ENCODE measurements around the gene TMEM132A. TPM values are rescaled to one million over a fixed set of nuclear protein-coding genes. Genes with fewer than 3 reads are reported as not detected.

TMEM132A gene
- total RNA-seq (2014; rRNA removed): 36.7 and 41.1 TPM in 2 replicates
- polyA plus RNA-seq (2012): 24.2 TPM

DNA sequence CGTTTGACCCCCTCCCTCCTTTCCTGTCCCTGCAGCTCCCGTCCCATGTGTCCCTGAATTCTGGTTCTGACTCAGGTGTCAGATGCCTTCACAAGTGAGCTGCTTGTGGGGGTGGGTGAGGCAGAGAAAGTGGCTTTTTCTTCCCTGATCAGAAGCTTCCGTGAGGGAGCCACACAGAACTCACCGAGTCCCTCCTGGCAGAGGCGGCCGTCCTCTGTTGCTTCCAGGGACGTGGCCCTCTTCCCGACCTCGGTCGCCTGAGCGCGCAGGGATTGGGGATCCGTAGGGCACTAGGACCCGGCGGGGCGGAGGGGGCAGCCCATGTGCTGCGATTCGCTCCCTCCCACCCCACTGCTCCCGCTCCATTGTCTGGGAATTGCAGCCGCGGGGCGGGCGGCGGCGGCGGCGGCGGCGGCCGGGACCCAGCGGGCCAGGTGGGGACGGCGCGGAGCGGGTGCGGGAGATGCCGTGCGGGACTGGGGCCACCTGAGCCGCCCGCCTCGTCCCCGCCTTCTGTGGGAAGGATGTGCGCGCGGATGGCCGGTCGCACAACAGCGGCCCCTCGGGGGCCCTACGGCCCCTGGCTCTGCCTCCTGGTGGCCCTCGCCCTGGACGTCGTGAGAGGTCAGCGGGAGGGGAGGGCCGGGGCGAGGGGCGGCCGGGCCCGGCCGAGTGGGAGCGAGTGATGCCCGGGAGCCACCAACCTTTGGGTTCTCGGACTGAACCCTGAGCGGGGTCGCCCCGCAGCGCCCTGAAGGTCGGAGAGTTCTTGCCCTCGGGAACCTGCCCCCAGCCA lies at the start of gene TMEM132A:
Gene TMEM132A (plus strand): TSS at position 351 of the 796 bp plus-strand sequence. CDS start 174 bp downstream, at position 525.
- peak; percentile 63 for DNase-seq (ENCODE audit: low read depth)

DNA sequence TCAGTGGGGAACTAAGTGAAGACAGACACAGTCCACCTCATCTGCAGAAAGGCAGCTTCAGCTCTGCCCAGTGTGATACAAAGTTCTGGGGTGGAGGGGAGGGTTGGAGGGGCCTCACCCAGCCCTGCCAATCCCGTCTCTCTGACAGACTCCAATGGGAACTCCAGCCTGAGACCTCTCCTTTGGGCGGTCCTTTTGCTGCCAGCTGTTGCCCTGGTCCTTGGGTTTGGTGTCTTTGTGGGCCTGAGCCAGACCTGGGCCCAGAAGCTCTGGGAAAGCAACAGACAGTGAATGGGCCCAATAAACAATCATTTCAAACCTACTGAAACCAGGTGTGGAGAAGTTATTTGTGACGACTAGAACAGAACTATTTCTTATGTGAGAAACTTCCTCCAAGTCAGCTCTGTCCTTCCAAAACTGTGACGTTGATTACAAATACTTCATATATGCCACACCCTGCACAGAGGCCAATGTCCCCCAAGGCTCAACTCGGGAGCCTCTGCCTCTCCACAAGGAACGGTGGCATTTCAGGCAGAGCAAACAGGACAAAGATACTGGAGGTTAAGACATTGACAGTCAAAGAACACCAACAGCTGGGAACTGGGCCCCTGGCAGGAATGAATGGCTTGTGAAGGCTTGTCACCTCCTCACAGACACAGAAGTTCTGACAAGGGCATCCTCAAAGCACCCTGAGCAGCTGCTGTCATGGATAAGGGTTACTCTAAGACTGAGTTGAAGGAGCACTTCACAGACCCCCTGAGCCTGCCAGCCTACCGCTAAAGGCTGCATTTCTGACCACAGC lies 48.7 kb upstream of the TMEM132A start:
- DNase-seq (ENCODE audit: low read depth): no peak

DNA sequence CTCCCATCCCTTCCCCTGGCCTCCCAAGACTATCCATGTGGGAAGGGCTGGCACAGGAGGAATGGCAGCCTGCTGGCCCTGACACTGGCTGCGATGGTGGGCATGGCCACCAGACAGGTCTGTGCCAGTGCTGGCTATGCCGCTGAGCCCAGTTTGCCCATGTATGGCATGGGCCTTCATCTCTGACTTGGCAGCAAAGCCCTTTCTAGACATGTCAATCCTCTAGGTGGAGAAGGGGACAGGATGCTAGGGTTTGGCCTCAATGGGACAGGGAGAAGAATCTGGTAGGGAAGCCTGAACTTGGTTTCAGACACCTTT lies 48.1 kb upstream of the TMEM132A start:
- DNase-seq (ENCODE audit: low read depth): no peak

DNA sequence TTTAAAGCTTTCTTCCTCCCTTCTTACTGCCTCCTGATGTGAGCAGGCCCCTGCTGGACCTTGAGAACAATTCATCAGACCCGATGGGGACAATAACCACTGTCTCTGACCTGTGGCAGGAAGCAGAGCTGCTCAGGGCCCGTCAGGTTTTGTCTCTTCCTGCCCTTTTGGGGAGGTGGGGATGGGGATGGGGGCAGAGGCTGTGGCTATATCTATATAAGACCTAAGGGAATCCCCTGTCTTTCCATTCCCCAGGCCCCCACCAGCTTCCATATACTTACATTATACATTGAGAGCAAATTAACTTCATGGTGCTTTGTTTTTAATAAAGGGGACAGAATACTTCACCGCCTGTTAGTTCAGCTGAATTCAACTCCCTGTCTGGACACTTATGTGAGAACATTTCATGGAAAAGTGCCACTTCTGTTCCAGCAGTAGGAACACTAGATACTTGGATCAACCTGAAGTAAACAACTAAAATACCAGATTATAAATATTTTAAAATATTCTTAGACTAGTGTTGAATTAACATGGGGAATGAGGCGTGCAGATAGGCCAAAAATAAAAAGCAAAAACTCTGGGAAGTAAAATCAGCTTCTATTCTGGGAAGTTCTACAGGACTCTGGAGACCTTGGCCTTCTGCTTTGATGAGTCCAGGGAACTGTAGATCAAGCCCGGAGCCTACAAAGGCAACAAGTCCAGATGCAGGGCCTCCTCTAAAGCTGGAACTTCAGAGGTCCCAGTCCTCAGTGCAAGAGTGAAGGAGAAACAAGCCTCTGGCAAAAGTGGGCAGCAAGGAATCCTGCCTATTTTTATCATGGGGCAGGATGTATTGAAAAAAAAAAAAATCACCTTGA lies 45.8 kb upstream of the TMEM132A start:
- DNase-seq (ENCODE audit: low read depth): no peak

DNA sequence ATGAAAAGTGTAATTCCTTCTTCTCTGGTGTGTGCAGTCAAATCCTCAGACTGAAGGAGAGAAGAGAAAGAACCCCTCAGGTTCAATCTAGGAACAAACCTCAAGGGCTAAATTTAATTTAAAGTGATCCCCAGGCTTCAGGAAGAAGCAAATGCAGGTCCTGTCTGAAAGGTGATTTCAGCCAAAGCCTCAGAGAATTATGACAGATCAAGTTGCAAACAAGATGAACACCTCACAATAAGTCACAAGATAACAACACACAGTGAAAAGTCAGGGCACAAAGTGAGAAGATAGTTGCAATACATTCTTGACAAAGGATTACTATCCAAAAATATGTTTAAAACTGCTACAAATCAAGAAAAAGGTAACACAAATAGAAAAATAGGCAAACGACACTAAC lies 45.2 kb upstream of the TMEM132A start:
- DNase-seq (ENCODE audit: low read depth): no peak

- DNase-seq (ENCODE audit: low read depth): no peak
These were observed 44.2 kb upstream of the TMEM132A start for GRCh38 chr11:60879971-60880588.

GRCh38 chr11:60880643-60881282 lies 43.5 kb upstream of the TMEM132A start:
- DNase-seq (ENCODE audit: low read depth): no peak

GRCh38 chr11:60887556-60887955 lies 36.7 kb upstream of the TMEM132A start:
- peak; percentile 55 for DNase-seq (ENCODE audit: low read depth)

GRCh38 chr11:60889869-60890311 lies 34.4 kb upstream of the TMEM132A start:
- DNase-seq (ENCODE audit: low read depth): no peak

GRCh38 chr11:60890696-60891095 lies 33.6 kb upstream of the TMEM132A start:
- no peak for DNase-seq (ENCODE audit: low read depth)

DNA sequence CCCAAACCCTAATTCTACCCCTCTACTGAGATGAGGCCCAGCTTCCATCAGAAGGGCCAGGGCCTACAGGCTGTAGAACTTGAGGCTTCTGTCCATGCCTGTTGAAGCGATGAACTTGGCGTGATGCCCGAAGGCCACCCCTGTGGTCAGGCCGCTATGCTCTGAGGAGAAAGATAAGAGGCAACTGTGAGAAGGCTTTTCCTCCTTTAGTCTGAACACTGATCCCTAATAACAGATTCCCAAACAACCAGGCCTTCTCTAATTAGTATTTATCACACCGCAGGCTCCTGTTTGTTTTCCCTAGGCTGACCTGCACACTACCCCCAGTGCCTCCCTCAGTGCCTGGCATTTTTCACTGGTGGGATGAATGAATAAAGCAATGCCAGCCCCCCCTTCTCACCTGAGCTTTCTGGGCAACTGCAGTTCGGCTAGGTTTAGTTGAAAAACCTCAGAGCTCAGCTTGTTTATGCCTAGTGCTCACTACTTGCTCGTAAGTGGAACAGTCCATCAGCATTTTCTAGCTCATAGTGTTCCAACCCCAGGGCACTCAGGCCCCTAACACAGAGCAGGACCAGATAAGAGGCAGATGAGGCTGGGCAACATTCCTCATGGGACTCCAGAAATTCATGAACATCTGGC lies 33.0 kb upstream of the TMEM132A start:
- DNase-seq (ENCODE audit: low read depth): no peak

DNA sequence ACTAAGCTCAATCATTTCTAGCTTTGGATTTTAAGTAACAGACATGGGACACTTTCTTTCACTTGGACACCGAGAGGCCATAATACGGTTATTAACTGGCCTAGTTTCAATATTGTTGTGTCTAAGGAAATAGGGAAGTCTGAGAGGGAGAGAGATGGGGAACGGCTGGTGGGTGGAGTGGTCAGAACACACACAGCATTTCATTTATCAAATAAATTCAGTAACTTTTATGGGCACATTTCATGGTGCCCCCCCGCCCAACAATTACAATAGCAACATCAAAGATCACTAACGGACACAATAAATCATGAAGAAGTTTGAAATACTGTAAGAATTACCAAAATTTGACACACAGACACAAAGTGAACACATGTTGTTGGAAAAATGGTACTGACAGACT lies 28.6 kb upstream of the TMEM132A start:
- DNase-seq (ENCODE audit: low read depth): no peak

- no peak for DNase-seq (ENCODE audit: low read depth)
These were observed 26.8 kb upstream of the TMEM132A start for GRCh38 chr11:60897496-60897895.

DNA sequence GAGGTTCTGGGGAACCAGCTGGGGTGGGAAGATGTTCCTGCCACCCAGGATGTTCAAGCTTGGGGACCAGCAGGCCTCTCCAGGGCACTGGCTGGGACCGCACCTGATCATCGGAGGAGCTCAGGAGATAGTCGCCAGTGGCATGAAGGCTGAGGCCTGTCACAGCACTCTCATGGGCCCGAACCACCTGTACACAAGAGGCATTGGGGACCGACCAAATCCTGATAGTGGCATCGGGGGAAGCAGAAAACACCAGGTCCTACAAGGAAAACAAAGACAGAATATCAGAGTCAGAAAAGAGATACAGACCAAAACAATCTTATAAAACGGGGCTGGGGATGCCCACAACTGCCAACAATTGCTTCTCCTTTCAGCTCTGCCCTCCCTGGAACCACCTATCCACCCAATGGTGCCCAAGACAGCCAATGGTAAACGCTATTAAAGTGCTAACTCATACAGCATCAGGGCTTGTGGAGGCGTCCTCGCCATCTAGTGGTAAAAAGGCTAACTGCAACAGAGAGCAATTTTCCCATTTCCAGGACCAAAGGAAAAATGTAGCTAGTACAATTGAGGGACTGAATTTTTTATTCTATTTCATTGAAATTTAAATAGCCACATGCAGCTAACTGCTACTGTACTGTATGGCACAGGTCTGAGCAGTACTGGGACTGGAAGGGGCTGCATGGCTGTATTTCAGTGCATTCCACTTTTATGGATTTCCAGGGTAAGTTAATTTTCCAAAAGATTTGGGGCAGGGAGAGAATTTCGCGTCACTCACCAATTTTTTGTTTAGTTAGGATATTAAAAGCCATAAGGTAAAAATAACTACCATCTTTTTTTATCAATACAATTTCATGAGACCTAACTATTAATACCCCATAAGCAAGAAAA lies 25.0 kb upstream of the TMEM132A start:
- DNase-seq (ENCODE audit: low read depth): peak; percentile 69

DNA sequence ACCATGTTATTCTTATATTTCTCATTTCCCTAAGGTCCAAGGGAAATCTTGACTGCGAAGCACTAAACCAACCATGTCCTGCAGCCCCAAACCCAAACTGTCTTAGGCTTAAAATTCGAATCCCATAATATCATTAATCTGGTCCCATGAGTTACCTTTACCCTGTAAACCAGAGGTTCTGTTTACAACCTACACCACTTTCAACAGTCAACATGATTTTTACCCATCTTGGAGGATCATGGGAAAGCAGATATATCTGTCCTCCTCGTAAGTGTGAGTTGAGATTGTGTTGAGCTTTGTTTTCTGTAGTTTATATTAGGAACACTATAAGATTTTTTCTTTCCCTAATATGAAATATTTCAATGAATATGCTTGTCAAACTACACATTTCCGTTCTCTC lies 24.3 kb upstream of the TMEM132A start:
- no peak for DNase-seq (ENCODE audit: low read depth)

DNA sequence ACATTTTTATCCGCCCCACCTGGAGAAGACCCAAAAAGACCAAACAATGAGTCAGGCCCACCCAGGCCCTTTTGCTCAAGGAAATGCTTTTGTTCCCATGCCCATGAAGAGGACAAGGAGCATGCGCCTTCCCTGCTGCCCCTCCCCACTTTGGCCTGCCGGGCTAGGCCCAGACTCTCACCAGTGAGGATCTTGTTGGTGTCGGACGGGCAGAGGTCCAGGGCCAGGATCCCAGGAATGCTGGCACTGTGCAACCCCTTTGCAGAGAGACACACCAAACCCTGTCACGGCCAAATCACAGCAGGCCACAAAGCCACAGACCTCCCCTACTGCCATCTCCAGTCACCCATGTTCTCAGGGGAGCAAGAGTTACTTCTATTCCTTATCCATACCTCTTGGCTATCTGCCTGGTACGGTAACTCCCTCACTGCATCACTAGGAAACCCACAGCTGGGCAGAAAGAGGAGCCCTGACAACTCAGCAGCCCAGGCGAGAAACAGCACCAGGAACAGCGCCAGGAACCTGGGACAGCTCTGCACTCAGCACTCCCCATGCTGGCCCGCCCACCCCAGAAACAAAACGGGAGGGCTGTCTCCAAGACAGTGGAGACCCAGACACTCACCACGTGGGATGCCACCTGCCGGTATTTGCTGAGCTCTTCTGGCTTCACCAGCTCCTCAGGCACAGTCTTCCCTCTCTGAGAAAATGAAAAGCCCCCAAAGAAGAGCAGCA lies 23.4 kb upstream of the TMEM132A start:
- no peak for DNase-seq (ENCODE audit: low read depth)

DNA sequence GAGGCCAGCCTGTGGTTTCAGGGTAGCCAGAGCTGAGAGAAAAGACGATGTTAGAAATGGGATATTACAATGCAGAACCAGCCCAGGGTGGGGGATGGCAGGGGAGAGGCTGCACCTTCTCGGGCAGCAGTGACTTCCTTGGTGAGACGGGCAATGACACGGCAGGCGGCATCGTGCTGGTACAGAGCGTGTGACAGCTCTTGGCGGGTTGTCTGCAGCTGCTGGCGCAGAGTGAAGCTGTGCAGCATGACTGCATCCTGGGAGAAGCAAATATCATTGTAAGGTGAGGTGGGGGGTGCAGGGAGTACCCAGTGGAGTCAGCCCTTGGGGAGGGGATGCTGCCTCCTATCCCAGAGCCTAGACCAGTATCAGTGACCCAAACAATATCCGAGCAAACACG lies 21.6 kb upstream of the TMEM132A start:
- no peak for DNase-seq (ENCODE audit: low read depth)

- DNase-seq (ENCODE audit: low read depth): no peak
These were observed 19.2 kb upstream of the TMEM132A start for GRCh38 chr11:60905047-60905446.

Data from LHCN-M2 (cell line).